Astrocyte (in vitro differentiated cells and primary cell): ENCODE data around the gene AP5B1.

ENCODE experiments used
- CTCF ChIP-seq: IDR thresholded peaks from 2 replicates; pipeline ENCODE4 v1.5.1; 2011; ENCODE audit warnings: low read depth, mild to moderate bottlenecking, inconsistent platforms, low read length, moderate library complexity; ENCODE audit not compliant: insufficient read depth
- EZH2 ChIP-seq: IDR thresholded peaks from 2 replicates; pipeline ENCODE4 v1.6.1; 2012; ENCODE audit warnings: mild to moderate bottlenecking, low read length, inconsistent platforms; ENCODE audit not compliant: insufficient read depth

GRCh38 chr11:65727865-65728264 is 52.9 kb downstream of the AP5B1 start:
- TF ChIP-seq CTCF (no peak), EZH2 (no peak)
